Vagina (tissue), 2 donors: ENCODE measurements around the gene KCNK16. TPM values are rescaled to one million over a fixed set of nuclear protein-coding genes. Genes with fewer than 3 reads are reported as not detected.

Experiments used
- DNase-seq, 2 donors: peaks; one replicate each; pipeline ENCODE4 v3.0.0-alpha.2; 2017; ENCODE audit errors: extremely low spot score in 2 of 2
- H3K27ac ChIP-seq: fragments of 200-600 bp; sonication (generic); one replicate; pipeline ENCODE4 v1.5.1; 2019
- H3K27me3 ChIP-seq: fragments of 200-600 bp; sonication (generic); one replicate; pipeline ENCODE4 v1.5.1; 2019
- H3K36me3 ChIP-seq, 2 donors: fragments of 200-600 bp; sonication (generic); one replicate each; pipeline ENCODE4 v1.5.1; 2017 to 2019
- H3K4me1 ChIP-seq: fragments of 200-600 bp; sonication (generic); one replicate; pipeline ENCODE4 v1.5.1; 2019
- H3K4me3 ChIP-seq, 2 donors: fragments of 200-600 bp; sonication (generic); 1 replicate in 1 of 2; 2 replicates in 1 of 2; pipeline ENCODE4 v1.5.1; 2016 to 2019
- H3K9me3 ChIP-seq: fragments of 200-600 bp; sonication (generic); one replicate; pipeline ENCODE4 v1.5.1; 2019
- CTCF ChIP-seq, 3 experiments: fragments of 450-650 bp in 2 of 3; fragments of 200-600 bp in 1 of 3; sonication (generic) in 1 of 3; IDR thresholded peaks; one replicate each; pipeline ENCODE4 v1.5.1; 2017 to 2019; ENCODE audit warnings: antibody characterized with exemption in 3 of 3, mild to moderate bottlenecking in 2 of 3, moderate library complexity in 2 of 3
- POLR2A ChIP-seq, 2 donors: fragments of 450-650 bp; IDR thresholded peaks; one replicate each; pipeline ENCODE4 v1.6.1; 2017; ENCODE audit warnings: antibody characterized with exemption in 2 of 2, mild to moderate bottlenecking in 2 of 2, moderate library complexity in 2 of 2
- POLR2AphosphoS5 ChIP-seq, 2 donors: sonication (generic); formaldehyde crosslinking; IDR thresholded peaks; one replicate each; pipeline ENCODE4 v1.9.0; 2017; ENCODE audit warnings: antibody characterized with exemption in 2 of 2, mild to moderate bottlenecking in 2 of 2, low read depth in 1 of 2; ENCODE audit not compliant: insufficient read depth in 1 of 2
- intact Hi-C: fragments of 100-400 bp; cut with DNase I; formaldehyde crosslinking; loops from one replicate; pipeline ENCODE4 v1.15.1; 2023
- total RNA-seq: library from RNA; depleted of rRNA; stranded (reverse); fragments of >200 nt; gene quantifications from one replicate; pipeline ENCODE4 v1.2.3, GENCODE V29; 2016

Gene KCNK16
- total RNA-seq, 1 donor from 2014 or later, result not detected

GRCh38 chr6:39360378-39360777, 37.9 kb upstream of the KCNK16 start:
- Histone ChIP-seq H3K36me3 (no peaks in the 10 kb centered on the region), H3K27ac (no peak overlapping the region), H3K27me3 (no peaks in the 10 kb centered on the region), H3K4me3 (no peak overlapping the region), H3K4me1 (no peaks in the 10 kb centered on the region), H3K9me3 (no peaks in the 10 kb centered on the region)
- intact Hi-C loops, result no loop called here
- no peak for DNase-seq
- TF ChIP-seq CTCF (IDR thresholded peaks at IDR 0.05) (no peak), POLR2AphosphoS5 (IDR thresholded peaks at IDR 0.05; ENCODE audit: insufficient read depth in 1 of 2, low read depth in 1 of 2) (no peak), POLR2A (IDR thresholded peaks at IDR 0.05) (no peak)

- intact Hi-C loops, result loop anchor here (10.0 kb wide), 1 partner anchor 967 kb away; no protein-coding TSS in a partner anchor
- H3K27me3 ChIP-seq, result no peaks in the 10 kb centered on the region
- H3K4me3 ChIP-seq, result no peak overlapping the region
- H3K4me1 ChIP-seq, result no peaks in the 10 kb centered on the region
- no peaks in the 10 kb centered on the region for H3K36me3 ChIP-seq
- H3K9me3 ChIP-seq, result no peaks in the 10 kb centered on the region
- H3K27ac ChIP-seq, result no peak overlapping the region
- TF ChIP-seq CTCF (IDR thresholded peaks at IDR 0.05) (no peak), POLR2AphosphoS5 (IDR thresholded peaks at IDR 0.05; ENCODE audit: insufficient read depth in 1 of 2, low read depth in 1 of 2) (no peak), POLR2A (IDR thresholded peaks at IDR 0.05) (no peak)
- DNase-seq, result no peak
Observed at GRCh38 chr6:39357998-39358686, 35.6 kb upstream of the KCNK16 start.

- no peaks in the 10 kb centered on the region for H3K9me3 ChIP-seq
- intact Hi-C loops, result loop anchor here (10.0 kb wide), 1 partner anchor 971 kb away; no protein-coding TSS in a partner anchor
Observed at GRCh38 chr6:39353698-39354315, 31.3 kb upstream of the KCNK16 start.

GRCh38 chr6:39350723-39351505, 28.4 kb upstream of the KCNK16 start:
- Histone ChIP-seq H3K36me3 (no peaks in the 10 kb centered on the region), H3K27ac (no peak overlapping the region), H3K27me3 (no peaks in the 10 kb centered on the region), H3K9me3 (no peaks in the 10 kb centered on the region), H3K4me3 (no peak overlapping the region), H3K4me1 (no peaks in the 10 kb centered on the region)
- no peak for DNase-seq
- intact Hi-C loops, result loop anchor here (10.0 kb wide), 1 partner anchor 974 kb away; no protein-coding TSS in a partner anchor
- TF ChIP-seq POLR2AphosphoS5 (IDR thresholded peaks at IDR 0.05; ENCODE audit: insufficient read depth in 1 of 2, low read depth in 1 of 2), result no peak
- no peak for TF ChIP-seq POLR2A (IDR thresholded peaks at IDR 0.05)
- TF ChIP-seq CTCF (IDR thresholded peaks at IDR 0.05), result no peak

More at GRCh38 chr6:39353698-39354315, 31.3 kb upstream of the KCNK16 start:
- Histone ChIP-seq H3K27me3 (no peaks in the 10 kb centered on the region), H3K27ac (no peak overlapping the region), H3K4me3 (no peak overlapping the region), H3K4me1 (no peaks in the 10 kb centered on the region), H3K36me3 (no peaks in the 10 kb centered on the region)
- no peak for DNase-seq
- no peak for TF ChIP-seq CTCF (IDR thresholded peaks at IDR 0.05)
- no peak for TF ChIP-seq POLR2AphosphoS5 (IDR thresholded peaks at IDR 0.05; ENCODE audit: insufficient read depth in 1 of 2, low read depth in 1 of 2)
- TF ChIP-seq POLR2A (IDR thresholded peaks at IDR 0.05), result no peak
